ENCODE measurements around the gene ICA1L.

Gene ICA1L

GRCh38 chr2:202723746-202724145 lies 147.8 kb downstream of the ICA1L start:
- DNase-seq = no peak

Measured in hematopoietic multipotent progenitor cell treated with erythropoietin and hydrocortisone succinate and interleukin-3 and kit ligand, for 8 days (in vitro differentiated cells).